22Rv1 (cell line): ENCODE data around the gene KRTAP12-1.
"Not testable (repeated sequence)": the region's sequence is repeated elsewhere in the genome, so short reads cannot be mapped to it uniquely, and the experiment has no call there.

Experiments
- H3K27ac ChIP-seq: fragments of 450-650 bp; 2 replicates; pipeline ENCODE4 v1.5.1; 2017
- ZFX ChIP-seq: fragments of 450-650 bp; IDR thresholded peaks from 2 replicates; pipeline ENCODE4 v1.6.1; 2017; ENCODE audit warnings: antibody characterized with exemption, borderline replicate concordance
- TF ChIP-seq, protein P1 (sequence below): fragments of 450-650 bp; IDR thresholded peaks from 2 replicates; pipeline ENCODE4 v1.5.1; 2017; ENCODE audit warnings: mild to moderate bottlenecking

Gene KRTAP12-1

GRCh38 chr21:44666401-44667320 is 15.3 kb downstream of the KRTAP12-1 start, which contains the start of gene KRTAP12-2:
KRTAP12-2 (minus strand) TSS chr21:44666927; CDS start chr21:44666886, 41 bp downstream.
- no peak within 1 kb of the TSS for H3K27ac ChIP-seq
- TF ChIP-seq, protein P1, sequence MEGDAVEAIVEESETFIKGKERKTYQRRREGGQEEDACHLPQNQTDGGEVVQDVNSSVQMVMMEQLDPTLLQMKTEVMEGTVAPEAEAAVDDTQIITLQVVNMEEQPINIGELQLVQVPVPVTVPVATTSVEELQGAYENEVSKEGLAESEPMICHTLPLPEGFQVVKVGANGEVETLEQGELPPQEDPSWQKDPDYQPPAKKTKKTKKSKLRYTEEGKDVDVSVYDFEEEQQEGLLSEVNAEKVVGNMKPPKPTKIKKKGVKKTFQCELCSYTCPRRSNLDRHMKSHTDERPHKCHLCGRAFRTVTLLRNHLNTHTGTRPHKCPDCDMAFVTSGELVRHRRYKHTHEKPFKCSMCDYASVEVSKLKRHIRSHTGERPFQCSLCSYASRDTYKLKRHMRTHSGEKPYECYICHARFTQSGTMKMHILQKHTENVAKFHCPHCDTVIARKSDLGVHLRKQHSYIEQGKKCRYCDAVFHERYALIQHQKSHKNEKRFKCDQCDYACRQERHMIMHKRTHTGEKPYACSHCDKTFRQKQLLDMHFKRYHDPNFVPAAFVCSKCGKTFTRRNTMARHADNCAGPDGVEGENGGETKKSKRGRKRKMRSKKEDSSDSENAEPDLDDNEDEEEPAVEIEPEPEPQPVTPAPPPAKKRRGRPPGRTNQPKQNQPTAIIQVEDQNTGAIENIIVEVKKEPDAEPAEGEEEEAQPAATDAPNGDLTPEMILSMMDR: no peak
- no peak for TF ChIP-seq ZFX

- H3K27ac ChIP-seq: no peak overlapping the region
- TF ChIP-seq, protein P1: no peak
- no peak for TF ChIP-seq ZFX
These were observed 17.3 kb downstream of the KRTAP12-1 start for GRCh38 chr21:44664691-44665090.

GRCh38 chr21:44661567-44661966 is 20.4 kb downstream of the KRTAP12-1 start:
- not testable (repeated sequence) for H3K27ac ChIP-seq

GRCh38 chr21:44658913-44659595 is 22.9 kb downstream of the KRTAP12-1 start:
- TF ChIP-seq, protein P1: no peak
- TF ChIP-seq ZFX: no peak
- no peak overlapping the region for H3K27ac ChIP-seq

- H3K27ac ChIP-seq: no peak overlapping the region
- TF ChIP-seq, protein P1: no peak
- TF ChIP-seq ZFX: no peak
These were observed 23.4 kb downstream of the KRTAP12-1 start for GRCh38 chr21:44658541-44658910.

DNA sequence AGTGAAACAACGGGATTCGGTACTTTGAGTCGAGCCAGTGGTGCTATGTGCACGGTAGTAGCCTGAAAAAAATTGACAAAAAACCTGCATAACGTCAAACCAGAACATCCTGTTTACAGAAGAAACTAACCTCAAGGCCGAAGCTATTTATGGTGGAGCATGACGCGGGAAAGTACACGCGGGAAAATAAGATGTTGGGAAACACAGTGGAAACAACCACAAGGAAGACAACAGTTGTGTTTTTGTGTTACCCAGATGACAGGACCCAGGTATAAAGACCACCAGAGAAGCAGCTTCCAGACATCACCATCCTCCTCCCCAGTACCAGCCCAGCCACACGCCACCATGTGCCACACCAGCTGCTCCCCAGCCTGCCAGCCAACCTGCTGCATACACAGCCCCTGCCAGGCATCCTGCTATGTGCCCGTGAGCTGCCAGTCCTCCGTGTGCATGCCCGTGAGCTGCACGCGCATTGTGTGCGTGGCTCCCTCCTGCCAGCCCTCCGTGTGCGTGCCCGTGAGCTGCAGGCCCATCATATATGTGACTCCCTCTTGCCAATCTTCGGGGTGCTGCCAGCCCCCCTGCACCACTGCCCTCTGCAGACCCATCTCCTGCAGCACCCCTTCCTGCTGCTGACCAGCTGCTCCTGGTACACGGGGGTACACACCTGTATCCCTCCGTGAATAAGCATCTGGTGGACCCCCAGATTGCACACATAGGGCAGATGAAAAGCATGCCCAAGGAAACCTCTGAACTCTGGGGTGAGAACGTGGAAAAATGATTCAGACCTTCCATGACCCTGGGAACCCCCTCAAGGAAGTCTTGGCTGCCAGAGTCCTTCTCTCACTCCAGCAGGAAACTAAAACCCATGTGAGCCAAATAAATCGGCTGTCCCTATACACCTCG is 24.1 kb downstream of the KRTAP12-1 start, which contains the start of gene KRTAP12-3:
KRTAP12-3 (plus strand) TSS at position 298 of the 906 bp plus-strand sequence; CDS start at position 346, 48 bp downstream.
- TF ChIP-seq, protein P1: no peak
- no peak for TF ChIP-seq ZFX
- no peak within 1 kb of the TSS for H3K27ac ChIP-seq

DNA sequence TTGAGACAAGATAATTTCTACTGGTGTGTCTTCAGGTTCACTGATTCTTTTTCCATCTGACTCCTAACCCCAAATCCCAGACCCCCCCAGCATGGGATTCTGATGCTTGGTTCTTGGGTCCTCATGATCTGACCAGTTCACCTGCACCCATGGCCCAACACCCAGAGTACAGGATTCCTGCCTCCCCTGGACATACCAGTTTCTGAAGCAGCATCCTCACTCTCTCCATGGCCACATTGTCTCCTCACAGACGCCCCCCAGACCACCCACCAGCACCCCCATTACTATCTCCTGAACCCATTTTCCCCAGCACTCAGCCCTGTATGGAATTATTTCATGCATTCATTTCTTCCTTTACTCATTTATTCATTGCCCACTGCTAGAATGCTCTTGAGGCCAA is 25.1 kb downstream of the KRTAP12-1 start:
- H3K27ac ChIP-seq: no peak overlapping the region

More for the DNA sequence above, 25.1 kb downstream of the KRTAP12-1 start:
- TF ChIP-seq ZFX: no peak
- TF ChIP-seq, protein P1: no peak
